ENCODE data around the gene ZNF593.

DNA sequence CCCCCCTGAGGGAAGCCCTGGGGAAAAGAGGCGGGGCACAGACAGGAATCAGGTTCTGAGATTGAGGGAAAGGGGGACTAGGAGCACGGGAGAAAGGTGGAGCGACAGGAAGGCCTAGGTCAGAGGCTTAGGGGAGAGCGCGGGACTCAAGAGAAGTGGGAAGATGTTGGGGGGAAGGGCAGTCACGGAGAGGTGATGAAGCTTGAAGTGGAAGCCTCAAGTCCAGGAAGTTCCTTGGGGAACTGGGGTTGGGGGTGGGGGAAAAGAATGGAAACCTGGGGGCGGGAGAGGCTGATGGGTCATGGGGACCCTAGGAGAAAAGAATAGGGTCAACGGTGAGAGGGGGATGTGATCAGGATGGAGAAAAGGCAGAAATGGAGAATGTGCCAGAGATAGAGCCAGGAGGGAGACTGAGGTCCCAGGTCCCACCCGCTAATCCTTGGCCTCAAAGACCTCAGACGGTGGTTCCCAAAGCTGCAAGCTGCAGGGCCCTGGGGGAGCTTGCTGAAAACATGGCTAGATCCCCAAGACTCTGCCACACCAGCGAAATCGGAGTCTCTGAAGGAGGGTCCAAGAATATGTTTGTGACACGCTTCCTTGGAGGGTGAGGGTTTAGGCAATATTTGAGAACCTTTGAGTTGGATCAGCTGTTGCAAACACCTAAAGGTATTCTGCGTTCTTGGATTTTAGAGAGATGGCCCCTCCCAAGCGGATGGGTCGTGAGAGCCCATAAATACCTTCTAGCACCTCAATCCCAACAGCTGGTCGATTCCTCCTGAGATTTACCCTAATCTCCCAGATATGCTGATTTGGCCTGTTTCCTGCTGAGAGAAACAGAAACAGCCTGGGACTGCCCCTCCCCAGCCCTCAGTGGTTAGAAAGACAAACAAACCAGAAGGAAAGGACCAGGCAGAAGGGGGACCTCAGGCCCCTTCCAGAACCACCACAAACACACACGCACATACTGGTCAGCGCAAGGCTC lies 4.6 kb upstream of the ZNF593 start:
- TF ChIP-seq, protein P1, sequence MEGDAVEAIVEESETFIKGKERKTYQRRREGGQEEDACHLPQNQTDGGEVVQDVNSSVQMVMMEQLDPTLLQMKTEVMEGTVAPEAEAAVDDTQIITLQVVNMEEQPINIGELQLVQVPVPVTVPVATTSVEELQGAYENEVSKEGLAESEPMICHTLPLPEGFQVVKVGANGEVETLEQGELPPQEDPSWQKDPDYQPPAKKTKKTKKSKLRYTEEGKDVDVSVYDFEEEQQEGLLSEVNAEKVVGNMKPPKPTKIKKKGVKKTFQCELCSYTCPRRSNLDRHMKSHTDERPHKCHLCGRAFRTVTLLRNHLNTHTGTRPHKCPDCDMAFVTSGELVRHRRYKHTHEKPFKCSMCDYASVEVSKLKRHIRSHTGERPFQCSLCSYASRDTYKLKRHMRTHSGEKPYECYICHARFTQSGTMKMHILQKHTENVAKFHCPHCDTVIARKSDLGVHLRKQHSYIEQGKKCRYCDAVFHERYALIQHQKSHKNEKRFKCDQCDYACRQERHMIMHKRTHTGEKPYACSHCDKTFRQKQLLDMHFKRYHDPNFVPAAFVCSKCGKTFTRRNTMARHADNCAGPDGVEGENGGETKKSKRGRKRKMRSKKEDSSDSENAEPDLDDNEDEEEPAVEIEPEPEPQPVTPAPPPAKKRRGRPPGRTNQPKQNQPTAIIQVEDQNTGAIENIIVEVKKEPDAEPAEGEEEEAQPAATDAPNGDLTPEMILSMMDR (IDR thresholded peaks at IDR 0.05; ENCODE audit: low read depth, low read length) = no peak
- TF ChIP-seq, protein P2, sequence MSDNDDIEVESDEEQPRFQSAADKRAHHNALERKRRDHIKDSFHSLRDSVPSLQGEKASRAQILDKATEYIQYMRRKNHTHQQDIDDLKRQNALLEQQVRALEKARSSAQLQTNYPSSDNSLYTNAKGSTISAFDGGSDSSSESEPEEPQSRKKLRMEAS (IDR thresholded peaks at IDR 0.05; ENCODE audit: low read depth, low read length) = no peak
- TF ChIP-seq POLR2A (IDR thresholded peaks at IDR 0.05; ENCODE audit: extremely low read depth, insufficient read length) = no peak

Data from NB4 (cell line).